WTC11 (cell line): Measurements from ENCODE around the gene TMCC2. TPM values are rescaled to one million over a fixed set of nuclear protein-coding genes. Genes with fewer than 3 reads are reported as not detected.

Source experiments
- ATAC-seq: fragments of 200-7000 bp; cut with Tn5 transposase; 2 replicates; pipeline ENCODE4 v1.10.0; 2021; ENCODE audit warnings: mild to moderate bottlenecking, moderate library complexity
- CTCF ChIA-PET: fragments of 300-600 bp; sonication (Branson Sonifier 250); formaldehyde crosslinking; loops from one replicate; lab custom pipeline; 2021; ENCODE audit warnings: antibody characterized with exemption; lab: Charles Lee
- POLR2A ChIA-PET: fragments of 350-600 bp; sonication (Branson Sonifier 250); formaldehyde crosslinking; loops from one replicate; lab custom pipeline; 2021; ENCODE audit warnings: antibody characterized with exemption; lab: Charles Lee
- DNase-seq: peaks from one replicate; pipeline ENCODE4 v3.0.0; 2021; ENCODE audit warnings: low spot score
- H3K27ac Mint-ChIP-seq: 2 replicates; pipeline ENCODE4 v1.8.0; 2021; ENCODE audit warnings: mixed read lengths
- H3K27me3 Mint-ChIP-seq: 2 replicates; pipeline ENCODE4 v1.8.0; 2021; ENCODE audit warnings: low read depth, mild to moderate bottlenecking, moderate library complexity, mixed read lengths
- H3K36me3 Mint-ChIP-seq: 2 replicates; pipeline ENCODE4 v1.8.0; 2021; ENCODE audit warnings: mixed read lengths
- H3K4me1 Mint-ChIP-seq: 2 replicates; pipeline ENCODE4 v1.8.0; 2022; ENCODE audit warnings: mixed read lengths
- H3K4me3 Mint-ChIP-seq: 2 replicates; pipeline ENCODE4 v1.8.0; 2021; ENCODE audit warnings: mild to moderate bottlenecking, moderate library complexity, mixed read lengths
- H3K9me3 Mint-ChIP-seq: 2 replicates; pipeline ENCODE4 v1.8.0; 2021; ENCODE audit warnings: mixed read lengths
- CREM ChIP-seq: sonication (generic); formaldehyde crosslinking; IDR thresholded peaks from 2 replicates; pipeline ENCODE4 v1.8.1; 2022; ENCODE audit warnings: mild to moderate bottlenecking, missing genetic modification reagents, moderate library complexity
- ESRRA ChIP-seq: sonication (generic); formaldehyde crosslinking; IDR thresholded peaks from 2 replicates; pipeline ENCODE4 v1.8.1; 2022; ENCODE audit warnings: mild to moderate bottlenecking, missing genetic modification reagents, borderline replicate concordance
- ETV6 ChIP-seq: sonication (generic); formaldehyde crosslinking; IDR thresholded peaks from 2 replicates; pipeline ENCODE4 v1.8.1; 2022; ENCODE audit warnings: mild to moderate bottlenecking, missing genetic modification reagents
- FOXP1 ChIP-seq: sonication (generic); formaldehyde crosslinking; IDR thresholded peaks from 2 replicates; pipeline ENCODE4 v1.8.0; 2022; ENCODE audit warnings: missing genetic modification reagents, mild to moderate bottlenecking, moderate library complexity, borderline replicate concordance
- MYBL2 ChIP-seq: sonication (generic); formaldehyde crosslinking; IDR thresholded peaks from 2 replicates; pipeline ENCODE4 v1.8.1; 2023; ENCODE audit warnings: mild to moderate bottlenecking, moderate library complexity, missing genetic modification reagents
- OVOL2 ChIP-seq: fragments of 250-450 bp; sonication (Bioruptor Pico); IDR thresholded peaks from 2 replicates; pipeline ENCODE4 v1.9.0; 2021; ENCODE audit warnings: mild to moderate bottlenecking, borderline replicate concordance
- PRRX2 ChIP-seq: fragments of 250-450 bp; sonication (Bioruptor Pico); IDR thresholded peaks from 2 replicates; pipeline ENCODE4 v1.8.0; 2021; ENCODE audit warnings: mild to moderate bottlenecking
- RORB ChIP-seq: fragments of 250-450 bp; sonication (Bioruptor Pico); IDR thresholded peaks from 2 replicates; pipeline ENCODE4 v1.9.0; 2021; ENCODE audit warnings: mild to moderate bottlenecking
- SP1 ChIP-seq: sonication (generic); formaldehyde crosslinking; conservative IDR thresholded peaks from 2 replicates; pipeline ENCODE4 v1.8.1; 2022; ENCODE audit warnings: missing genetic modification reagents
- TCF7 ChIP-seq: sonication (generic); formaldehyde crosslinking; IDR thresholded peaks from 2 replicates; pipeline ENCODE4 v1.8.0; 2022; ENCODE audit warnings: mild to moderate bottlenecking, low read depth, missing genetic modification reagents, moderate library complexity
- TEAD1 ChIP-seq: sonication (generic); formaldehyde crosslinking; IDR thresholded peaks from 2 replicates; pipeline ENCODE4 v1.8.0; 2022; ENCODE audit warnings: mild to moderate bottlenecking, missing genetic modification reagents
- TEAD4 ChIP-seq: sonication (generic); formaldehyde crosslinking; IDR thresholded peaks from 2 replicates; pipeline ENCODE4 v1.8.0; 2022; ENCODE audit warnings: mild to moderate bottlenecking, missing genetic modification reagents
- ZNF138 ChIP-seq: sonication (generic); formaldehyde crosslinking; conservative IDR thresholded peaks from 2 replicates; pipeline ENCODE4 v1.8.1; 2022; ENCODE audit warnings: mild to moderate bottlenecking, moderate library complexity, missing genetic modification reagents
- ZNF232 ChIP-seq: sonication (generic); formaldehyde crosslinking; IDR thresholded peaks from 2 replicates; pipeline ENCODE4 v1.8.0; 2022; ENCODE audit warnings: mild to moderate bottlenecking, missing genetic modification reagents
- ZNF317 ChIP-seq: sonication (generic); formaldehyde crosslinking; IDR thresholded peaks from 2 replicates; pipeline ENCODE4 v1.8.1; 2023; ENCODE audit warnings: low read depth, mild to moderate bottlenecking, moderate library complexity, missing genetic modification reagents, borderline replicate concordance
- ZNF423 ChIP-seq: fragments of 250-450 bp; sonication (Bioruptor Pico); IDR thresholded peaks from 2 replicates; pipeline ENCODE4 v2.1.2; 2022; ENCODE audit warnings: mild to moderate bottlenecking, moderate library complexity
- total RNA-seq: library from RNA; stranded (reverse); gene quantifications from 3 replicates; pipeline ENCODE4 v1.2.3, GENCODE V29; 2021
- TF ChIP-seq, protein P1 (sequence below): sonication (generic); formaldehyde crosslinking; IDR thresholded peaks from 2 replicates; pipeline ENCODE4 v1.8.0; 2022; ENCODE audit warnings: mild to moderate bottlenecking, missing genetic modification reagents
- TF ChIP-seq, protein P2 (sequence below): sonication (generic); formaldehyde crosslinking; IDR thresholded peaks from 2 replicates; pipeline ENCODE4 v1.8.1; 2023; ENCODE audit warnings: mild to moderate bottlenecking, missing genetic modification reagents, moderate library complexity
- TF ChIP-seq, protein P3 (sequence below): sonication (generic); formaldehyde crosslinking; IDR thresholded peaks from 2 replicates; pipeline ENCODE4 v1.8.1; 2022; ENCODE audit warnings: missing genetic modification reagents, borderline replicate concordance
- TF ChIP-seq, protein P4 (sequence below): sonication (generic); formaldehyde crosslinking; IDR thresholded peaks from 2 replicates; pipeline ENCODE4 v1.8.0; 2022; ENCODE audit warnings: mild to moderate bottlenecking, missing genetic modification reagents
- TF ChIP-seq, protein P5 (sequence below): sonication (generic); formaldehyde crosslinking; IDR thresholded peaks from 2 replicates; pipeline ENCODE4 v1.8.1; 2022; ENCODE audit warnings: mild to moderate bottlenecking, missing genetic modification reagents, moderate library complexity, borderline replicate concordance
- TF ChIP-seq, protein P6 (sequence below): sonication (generic); formaldehyde crosslinking; conservative IDR thresholded peaks from 2 replicates; pipeline ENCODE4 v1.8.1; 2023; ENCODE audit warnings: mild to moderate bottlenecking, low read depth, missing genetic modification reagents, moderate library complexity

Gene TMCC2
- total RNA-seq, 1 experiment from 2014 or later = 9.5 TPM

DNA sequence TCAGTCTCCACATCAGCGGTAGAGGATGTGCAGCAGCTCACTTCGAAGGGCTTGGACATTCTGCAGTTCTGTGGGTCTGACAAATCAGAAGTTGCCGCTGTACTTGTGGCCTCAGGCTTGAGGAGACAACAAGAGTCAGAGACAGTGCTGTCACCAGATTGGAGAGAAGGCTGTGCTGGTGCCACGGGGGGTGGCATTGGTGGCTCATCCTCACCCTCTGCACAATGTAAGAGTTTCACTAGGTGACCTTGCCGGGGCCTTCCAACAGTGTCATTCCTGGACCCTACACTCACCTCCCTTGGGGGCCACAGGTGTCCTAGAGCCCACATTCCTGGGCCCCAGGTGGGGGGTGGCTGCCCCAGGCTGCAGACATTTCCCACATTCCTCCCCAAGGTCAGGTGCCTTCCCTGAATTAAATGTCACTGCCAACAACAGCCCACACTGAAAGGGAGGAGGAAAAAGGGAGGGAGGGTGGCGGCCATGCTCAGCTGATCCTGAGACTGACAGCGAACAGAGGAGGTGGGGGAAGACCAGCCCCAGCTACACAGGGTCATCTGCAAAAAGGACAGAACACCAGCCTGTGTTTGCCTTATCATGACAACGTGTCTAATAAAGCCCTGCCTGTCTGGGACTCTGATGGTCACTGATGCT is 46.4 kb downstream of the TMCC2 start:
- DNase-seq = peak; percentile 70
- TF ChIP-seq ZNF423 (CRISPR knock-in tag) = peak; percentile 41; the same call in 1 of the 2 replicates
- TF ChIP-seq CREM (CRISPR knock-in tag) = no peak
- TF ChIP-seq ZNF232 (CRISPR knock-in tag) = no peak
- TF ChIP-seq, protein P1, sequence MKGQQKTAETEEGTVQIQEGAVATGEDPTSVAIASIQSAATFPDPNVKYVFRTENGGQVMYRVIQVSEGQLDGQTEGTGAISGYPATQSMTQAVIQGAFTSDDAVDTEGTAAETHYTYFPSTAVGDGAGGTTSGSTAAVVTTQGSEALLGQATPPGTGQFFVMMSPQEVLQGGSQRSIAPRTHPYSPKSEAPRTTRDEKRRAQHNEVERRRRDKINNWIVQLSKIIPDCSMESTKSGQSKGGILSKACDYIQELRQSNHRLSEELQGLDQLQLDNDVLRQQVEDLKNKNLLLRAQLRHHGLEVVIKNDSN (CRISPR knock-in tag) = no peak; the same call in 1 of the 2 replicates
- no peak for TF ChIP-seq SP1 (CRISPR knock-in tag)
- 0 out of 2 replicates have a peak, but pooled peaks have one; percentile 33 for TF ChIP-seq ETV6 (CRISPR knock-in tag)
- TF ChIP-seq, protein P2, sequence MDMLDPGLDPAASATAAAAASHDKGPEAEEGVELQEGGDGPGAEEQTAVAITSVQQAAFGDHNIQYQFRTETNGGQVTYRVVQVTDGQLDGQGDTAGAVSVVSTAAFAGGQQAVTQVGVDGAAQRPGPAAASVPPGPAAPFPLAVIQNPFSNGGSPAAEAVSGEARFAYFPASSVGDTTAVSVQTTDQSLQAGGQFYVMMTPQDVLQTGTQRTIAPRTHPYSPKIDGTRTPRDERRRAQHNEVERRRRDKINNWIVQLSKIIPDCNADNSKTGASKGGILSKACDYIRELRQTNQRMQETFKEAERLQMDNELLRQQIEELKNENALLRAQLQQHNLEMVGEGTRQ (CRISPR knock-in tag) = 0 out of 2 replicates have a peak, but pooled peaks have one; percentile 26
- peak; percentile 83; the same call in 1 of the 2 replicates for TF ChIP-seq TEAD4
- TF ChIP-seq TCF7 = no peak
- H3K4me3 Mint-ChIP-seq = no peak overlapping the region
- POLR2A ChIA-PET = interaction anchor here (0.6 to 4.0 kb wide), 13 partner anchors 10 to 56 kb away, joined by 3 to 46 read pairs (median 5); partner anchors contain the start of genes NUAK2 and TMCC2
- H3K27ac Mint-ChIP-seq = peak overlapping the region; percentile 80
- H3K27me3 Mint-ChIP-seq = no peaks in the 10 kb centered on the region
- H3K36me3 Mint-ChIP-seq = peaks cover 5% of the 10 kb centered on the region
- peak; percentile 22 for ATAC-seq
- CTCF ChIA-PET = interaction anchor here (1.0 to 13.3 kb wide), 58 partner anchors 8 to 349 kb away, joined by 3 to 684 read pairs (median 6); partner anchors contain the start of genes BLACAT1, KLHDC8A, NUAK2 and TMCC2
- no peaks in the 10 kb centered on the region for H3K9me3 Mint-ChIP-seq
- peaks cover 17% of the 10 kb centered on the region for H3K4me1 Mint-ChIP-seq

DNA sequence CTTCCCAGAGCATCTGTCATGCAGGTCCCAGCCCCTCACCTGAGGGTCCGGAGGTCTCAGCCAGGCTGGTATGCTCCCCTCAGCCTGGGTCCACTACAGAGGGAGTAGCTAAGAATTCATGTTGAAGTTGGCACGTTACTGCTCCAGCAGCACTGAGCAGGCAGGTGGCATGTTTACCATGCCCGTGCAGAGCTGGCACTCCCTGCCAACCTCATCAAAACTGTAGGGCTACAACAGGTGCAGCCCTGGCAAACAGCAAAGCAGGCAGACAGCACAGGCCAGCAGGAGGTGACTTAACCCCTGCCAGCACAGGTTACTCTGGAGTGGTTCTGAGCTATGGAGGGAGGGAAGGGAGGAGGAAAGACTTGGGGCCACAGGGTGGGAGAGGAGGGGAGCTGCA is 47.4 kb downstream of the TMCC2 start:
- Mint-ChIP-seq H3K4me1 (peaks cover 17% of the 10 kb centered on the region), H3K27ac (no peak overlapping the region), H3K9me3 (no peaks in the 10 kb centered on the region), H3K36me3 (peaks cover 5% of the 10 kb centered on the region), H3K27me3 (no peaks in the 10 kb centered on the region)
- ChIA-PET POLR2A (interaction anchor here (0.8 to 4.0 kb wide), 5 partner anchors 10 to 47 kb away, joined by 3 to 46 read pairs (median 18); partner anchors contain the start of gene NUAK2), CTCF (interaction anchor here (0.9 to 13.3 kb wide), 11 partner anchors 10 to 210 kb away, joined by 3 to 684 read pairs (median 6); partner anchors contain the start of gene NUAK2)
- ATAC-seq (no peak), DNase-seq (no peak)
- TF ChIP-seq PRRX2 (CRISPR knock-in tag) (no peak), MYBL2 (CRISPR knock-in tag) (no peak), ESRRA (CRISPR knock-in tag) (no peak), TEAD1 (CRISPR knock-in tag) (no peak), FOXP1 (CRISPR knock-in tag) (peak; percentile 46; the same call in 1 of the 2 replicates)
- TF ChIP-seq, protein P3, sequence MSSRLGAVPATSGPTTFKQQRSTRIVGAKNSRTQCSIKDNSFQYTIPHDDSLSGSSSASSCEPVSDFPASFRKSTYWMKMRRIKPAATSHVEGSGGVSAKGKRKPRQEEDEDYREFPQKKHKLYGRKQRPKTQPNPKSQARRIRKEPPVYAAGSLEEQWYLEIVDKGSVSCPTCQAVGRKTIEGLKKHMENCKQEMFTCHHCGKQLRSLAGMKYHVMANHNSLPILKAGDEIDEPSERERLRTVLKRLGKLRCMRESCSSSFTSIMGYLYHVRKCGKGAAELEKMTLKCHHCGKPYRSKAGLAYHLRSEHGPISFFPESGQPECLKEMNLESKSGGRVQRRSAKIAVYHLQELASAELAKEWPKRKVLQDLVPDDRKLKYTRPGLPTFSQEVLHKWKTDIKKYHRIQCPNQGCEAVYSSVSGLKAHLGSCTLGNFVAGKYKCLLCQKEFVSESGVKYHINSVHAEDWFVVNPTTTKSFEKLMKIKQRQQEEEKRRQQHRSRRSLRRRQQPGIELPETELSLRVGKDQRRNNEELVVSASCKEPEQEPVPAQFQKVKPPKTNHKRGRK = no peak
- TF ChIP-seq, all 79 proteins: peak for 1
- H3K4me3 Mint-ChIP-seq = no peak overlapping the region

DNA sequence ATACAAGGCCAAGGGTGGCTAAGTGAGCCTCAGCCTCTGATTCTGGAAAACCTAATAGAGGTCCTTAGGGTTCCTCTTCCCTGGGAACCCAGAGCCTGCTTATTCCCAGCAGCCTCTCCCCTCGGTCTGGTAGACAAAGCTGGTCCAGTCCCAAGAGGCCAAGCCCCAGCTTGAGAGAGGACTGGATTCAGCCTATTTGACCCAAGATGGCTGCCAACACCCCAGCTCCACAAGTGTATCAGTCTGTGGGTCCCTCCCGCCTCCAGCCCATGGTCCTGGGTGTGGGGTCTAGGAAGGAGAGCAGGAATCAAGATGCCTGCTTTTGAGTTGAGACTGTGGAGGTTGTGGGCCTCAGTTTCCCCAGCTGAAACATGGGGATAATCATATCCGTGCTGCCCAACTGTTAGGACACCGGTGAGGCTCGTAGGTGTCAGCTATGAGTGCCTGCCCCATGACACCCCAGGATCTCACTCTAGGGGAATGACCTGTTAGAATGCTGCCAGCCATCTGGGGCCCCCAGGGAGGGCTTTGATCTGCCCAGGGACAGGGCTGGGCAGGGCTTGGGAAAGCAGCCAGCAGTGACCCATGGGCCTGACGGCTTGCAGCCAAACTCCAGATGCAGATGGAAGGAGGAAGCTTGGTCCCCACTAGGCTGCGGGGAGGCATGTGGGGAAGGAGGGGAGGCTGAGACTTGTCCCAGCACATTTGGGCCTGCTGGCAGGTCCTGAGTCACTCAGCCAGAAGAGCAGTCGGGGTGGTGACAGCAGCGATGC is 48.4 kb downstream of the TMCC2 start:
- H3K27ac Mint-ChIP-seq = no peak overlapping the region
- ATAC-seq = no peak
- H3K9me3 Mint-ChIP-seq = peaks cover 4% of the 10 kb centered on the region; the same call in 1 of the 2 replicates
- H3K4me1 Mint-ChIP-seq = peaks cover 17% of the 10 kb centered on the region
- ChIA-PET POLR2A (interaction anchor here (0.8 to 4.0 kb wide), 5 partner anchors 9 to 46 kb away, joined by 3 to 46 read pairs (median 5); partner anchors contain the start of gene NUAK2), CTCF (interaction anchor here (0.9 to 13.3 kb wide), 10 partner anchors 9 to 209 kb away, joined by 3 to 684 read pairs (median 25); partner anchors contain the start of gene NUAK2)
- H3K36me3 Mint-ChIP-seq = peaks cover 5% of the 10 kb centered on the region
- no peaks in the 10 kb centered on the region for H3K27me3 Mint-ChIP-seq
- no peak for DNase-seq
- no peak overlapping the region for H3K4me3 Mint-ChIP-seq
- TF ChIP-seq ETV6 (CRISPR knock-in tag) (no peak), ZNF317 (CRISPR knock-in tag) (no peak), ZNF138 (CRISPR knock-in tag) (no peak), RORB (CRISPR knock-in tag) (no peak), OVOL2 (no peak)
- TF ChIP-seq, protein P4, sequence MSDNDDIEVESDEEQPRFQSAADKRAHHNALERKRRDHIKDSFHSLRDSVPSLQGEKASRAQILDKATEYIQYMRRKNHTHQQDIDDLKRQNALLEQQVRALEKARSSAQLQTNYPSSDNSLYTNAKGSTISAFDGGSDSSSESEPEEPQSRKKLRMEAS (CRISPR knock-in tag) = no peak
- TF ChIP-seq, protein P5, sequence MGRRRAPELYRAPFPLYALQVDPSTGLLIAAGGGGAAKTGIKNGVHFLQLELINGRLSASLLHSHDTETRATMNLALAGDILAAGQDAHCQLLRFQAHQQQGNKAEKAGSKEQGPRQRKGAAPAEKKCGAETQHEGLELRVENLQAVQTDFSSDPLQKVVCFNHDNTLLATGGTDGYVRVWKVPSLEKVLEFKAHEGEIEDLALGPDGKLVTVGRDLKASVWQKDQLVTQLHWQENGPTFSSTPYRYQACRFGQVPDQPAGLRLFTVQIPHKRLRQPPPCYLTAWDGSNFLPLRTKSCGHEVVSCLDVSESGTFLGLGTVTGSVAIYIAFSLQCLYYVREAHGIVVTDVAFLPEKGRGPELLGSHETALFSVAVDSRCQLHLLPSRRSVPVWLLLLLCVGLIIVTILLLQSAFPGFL = no peak
- TF ChIP-seq, protein P6, sequence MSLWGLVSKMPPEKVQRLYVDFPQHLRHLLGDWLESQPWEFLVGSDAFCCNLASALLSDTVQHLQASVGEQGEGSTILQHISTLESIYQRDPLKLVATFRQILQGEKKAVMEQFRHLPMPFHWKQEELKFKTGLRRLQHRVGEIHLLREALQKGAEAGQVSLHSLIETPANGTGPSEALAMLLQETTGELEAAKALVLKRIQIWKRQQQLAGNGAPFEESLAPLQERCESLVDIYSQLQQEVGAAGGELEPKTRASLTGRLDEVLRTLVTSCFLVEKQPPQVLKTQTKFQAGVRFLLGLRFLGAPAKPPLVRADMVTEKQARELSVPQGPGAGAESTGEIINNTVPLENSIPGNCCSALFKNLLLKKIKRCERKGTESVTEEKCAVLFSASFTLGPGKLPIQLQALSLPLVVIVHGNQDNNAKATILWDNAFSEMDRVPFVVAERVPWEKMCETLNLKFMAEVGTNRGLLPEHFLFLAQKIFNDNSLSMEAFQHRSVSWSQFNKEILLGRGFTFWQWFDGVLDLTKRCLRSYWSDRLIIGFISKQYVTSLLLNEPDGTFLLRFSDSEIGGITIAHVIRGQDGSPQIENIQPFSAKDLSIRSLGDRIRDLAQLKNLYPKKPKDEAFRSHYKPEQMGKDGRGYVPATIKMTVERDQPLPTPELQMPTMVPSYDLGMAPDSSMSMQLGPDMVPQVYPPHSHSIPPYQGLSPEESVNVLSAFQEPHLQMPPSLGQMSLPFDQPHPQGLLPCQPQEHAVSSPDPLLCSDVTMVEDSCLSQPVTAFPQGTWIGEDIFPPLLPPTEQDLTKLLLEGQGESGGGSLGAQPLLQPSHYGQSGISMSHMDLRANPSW (CRISPR knock-in tag) = no peak
